ENCODE measurements around the gene KLRK1. TPM values are rescaled to one million over a fixed set of nuclear protein-coding genes. Genes with fewer than 3 reads are reported as not detected.
A peak's percentile ranks its signal among the peaks of the same experiment; 100 is the strongest.
"Not testable (repeated sequence)": the region's sequence is repeated elsewhere in the genome, so short reads cannot be mapped to it uniquely, and the experiment has no call there.

Gene KLRK1
- total and polyA plus RNA-seq, 8 donors = 0.50 to 17.4 (median 2.2) TPM; not detected in 2

DNA sequence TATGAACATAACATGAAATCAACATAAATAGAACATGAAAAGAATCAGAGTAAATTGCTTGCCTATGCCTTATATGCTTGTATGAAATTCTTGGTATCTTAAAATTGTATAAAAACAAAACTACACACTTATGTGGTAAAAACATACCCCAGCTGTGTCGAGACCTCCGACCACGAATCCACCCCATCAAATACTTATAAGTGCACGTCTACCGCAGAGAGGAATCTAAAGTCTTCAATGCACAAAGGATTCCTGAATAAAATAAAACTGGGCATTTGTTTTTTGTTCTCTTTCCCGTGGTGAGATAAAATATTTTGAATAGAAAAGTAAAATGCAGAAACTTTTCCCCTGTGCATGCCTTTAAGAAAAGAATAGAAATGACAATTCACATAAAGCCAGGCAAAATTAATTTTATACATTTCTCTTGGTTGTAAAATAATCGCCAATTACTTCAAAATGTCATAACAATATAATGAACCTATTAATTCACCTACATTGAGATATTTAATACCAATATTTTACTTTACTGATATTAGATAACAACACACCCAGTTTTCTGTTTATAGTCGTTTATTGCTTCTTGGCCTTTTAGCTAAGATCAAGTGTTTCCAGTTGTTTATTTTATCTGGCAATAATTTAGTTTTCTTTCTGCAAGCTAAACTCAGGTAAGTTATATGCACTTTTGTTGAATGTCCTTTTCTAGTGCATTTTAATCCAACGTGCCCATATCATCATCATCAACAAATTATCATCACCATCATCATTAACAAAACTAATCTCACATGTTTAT lies 1.0 kb downstream of the KLRK1 start:
- H3K27me3 ChIP-seq = no peaks in the 10 kb centered on the region
- intact Hi-C loops (cut with DNase I; ENCODE audit: low total_unique reads) = no loop called here
- no peak overlapping the region for H3K27ac ChIP-seq
- H3K36me3 ChIP-seq = no peaks in the 10 kb centered on the region
- peak overlapping the region in 1 of 4 donors; percentile 0 for H3K4me3 ChIP-seq
- no peaks in the 10 kb centered on the region for H3K9me3 ChIP-seq
- WGBS, 5 donors = 68 to 80% (median 70%) methylated on average over 9 of the region's 9 CpGs
- DNase-seq = no peak
- H3K4me1 ChIP-seq = peaks cover 0 to 13% (median 4%) of the 10 kb centered on the region in 4 donors
- no peak for TF ChIP-seq POLR2A (IDR thresholded peaks at IDR 0.05)
- TF ChIP-seq EP300 (IDR thresholded peaks at IDR 0.05) = no peak
- TF ChIP-seq POLR2AphosphoS5 (IDR thresholded peaks at IDR 0.05) = no peak
- TF ChIP-seq CTCF (IDR thresholded peaks at IDR 0.05) = no peak

DNA sequence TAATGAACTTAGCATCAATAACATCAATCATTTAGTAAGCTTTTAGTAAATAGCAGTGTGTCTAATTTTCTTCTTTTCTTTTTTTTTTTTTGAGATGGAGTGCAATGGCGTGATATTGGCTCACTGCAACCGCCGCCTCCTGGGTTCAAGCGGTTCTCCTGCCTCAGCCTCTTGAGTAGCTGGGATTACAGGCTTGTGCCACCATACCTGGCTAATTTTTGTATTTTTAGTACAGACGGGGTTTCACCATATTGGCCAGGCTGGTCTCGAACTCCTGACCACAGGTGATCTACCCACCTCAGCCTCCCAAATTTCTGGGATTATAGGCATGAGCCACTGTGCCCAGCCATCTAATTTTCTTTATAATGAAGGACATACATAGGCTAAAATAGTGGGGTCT lies 2.3 kb downstream of the KLRK1 start:
- H3K4me1 ChIP-seq; H3K36me3 ChIP-seq; H3K9me3 ChIP-seq; H3K27me3 ChIP-seq; DNase-seq; intact Hi-C loops (cut with DNase I; ENCODE audit: low total_unique reads): not testable (repeated sequence)
- peak overlapping the region in 1 of 4 donors; percentile 0 for H3K4me3 ChIP-seq
- H3K27ac ChIP-seq = peak overlapping the region in 2 of 5 donors; percentile 16 to 34
- WGBS, 5 donors = 88 to 95% (median 90%) methylated on average over 6 of the region's 6 CpGs

GRCh38 chr12:10386857-10387256 lies 3.0 kb downstream of the KLRK1 start:
- whole genome bisulfite sequencing, 5 donors = 49 to 72% (median 59%) methylated on average over 1 of the region's 1 CpG
- TF ChIP-seq CTCF (IDR thresholded peaks at IDR 0.05) = no peak
- TF ChIP-seq EP300 (IDR thresholded peaks at IDR 0.05) = no peak
- no peak for TF ChIP-seq POLR2A (IDR thresholded peaks at IDR 0.05)
- no peak for TF ChIP-seq POLR2AphosphoS5 (IDR thresholded peaks at IDR 0.05)
- intact Hi-C loops (cut with DNase I; ENCODE audit: low total_unique reads) = no loop called here

GRCh38 chr12:10385166-10385613 lies 4.7 kb downstream of the KLRK1 start:
- H3K9me3 ChIP-seq = no peaks in the 10 kb centered on the region
- no peaks in the 10 kb centered on the region for H3K4me1 ChIP-seq
- no peak overlapping the region for H3K27ac ChIP-seq
- no peak for DNase-seq
- intact Hi-C loops (cut with DNase I; ENCODE audit: low total_unique reads) = no loop called here
- no peaks in the 10 kb centered on the region for H3K27me3 ChIP-seq
- no peak for TF ChIP-seq POLR2AphosphoS5 (IDR thresholded peaks at IDR 0.05)
- TF ChIP-seq EP300 (IDR thresholded peaks at IDR 0.05) = no peak
- no peak for TF ChIP-seq CTCF (IDR thresholded peaks at IDR 0.05)
- TF ChIP-seq POLR2A (IDR thresholded peaks at IDR 0.05) = no peak
- no peaks in the 10 kb centered on the region for H3K36me3 ChIP-seq
- WGBS, 5 donors = 19 to 39% (median 28%) methylated on average over 2 of the region's 2 CpGs
- H3K4me3 ChIP-seq = no peak overlapping the region

More at GRCh38 chr12:10386857-10387256, 3.0 kb downstream of the KLRK1 start:
- DNase-seq = no peak
- Histone ChIP-seq H3K9me3 (no peaks in the 10 kb centered on the region), H3K27me3 (no peaks in the 10 kb centered on the region), H3K4me1 (peaks cover 0 to 2% (median under 1%) of the 10 kb centered on the region in 4 donors), H3K4me3 (no peak overlapping the region), H3K36me3 (no peaks in the 10 kb centered on the region), H3K27ac (no peak overlapping the region)

- Histone ChIP-seq H3K27me3 (no peaks in the 10 kb centered on the region), H3K36me3 (no peaks in the 10 kb centered on the region), H3K4me1 (no peaks in the 10 kb centered on the region), H3K4me3 (no peak overlapping the region), H3K9me3 (no peaks in the 10 kb centered on the region), H3K27ac (no peak overlapping the region)
- TF ChIP-seq POLR2AphosphoS5 (IDR thresholded peaks at IDR 0.05) (no peak), EP300 (IDR thresholded peaks at IDR 0.05) (no peak)
- 87 to 92% (median 89%) methylated on average over 3 of the region's 3 CpGs for WGBS, 5 donors
- DNase-seq = no peak
- intact Hi-C loops (cut with DNase I; ENCODE audit: low total_unique reads) = no loop called here
Observed at GRCh38 chr12:10384191-10384590, 5.7 kb downstream of the KLRK1 start.
